ENCODE measurements around the gene KIF3C. TPM values are rescaled to one million over a fixed set of nuclear protein-coding genes. Genes with fewer than 3 reads are reported as not detected.
"Not testable (repeated sequence)": the region's sequence is repeated elsewhere in the genome, so short reads cannot be mapped to it uniquely, and the experiment has no call there.

KIF3C gene
- total and polyA plus RNA-seq, 2 of the 8 experiments (the other 6 are each of a cell fraction or from before 2014, with no cell fraction given), result 13.4 to 58.1 TPM

GRCh38 chr2:25999406-25999805 lies 17.1 kb upstream of the KIF3C start:
- H3K18ac ChIP-seq (ENCODE audit: extremely low read depth, low read length); H3K4ac ChIP-seq (replicated peaks; ENCODE audit: insufficient read length, low read depth, low read length); H3K56ac ChIP-seq (replicated peaks; ENCODE audit: insufficient read length, low read depth, low read length); H4K8ac ChIP-seq (ENCODE audit: extremely low read depth, insufficient read depth, low read length); H2AFZ ChIP-seq (ENCODE audit: low read length); H2AK5ac ChIP-seq (ENCODE audit: low read depth, low read length); H3K27ac ChIP-seq (ENCODE audit: low read depth, low read length); H2BK5ac ChIP-seq (ENCODE audit: low read depth, low read length); H2BK20ac ChIP-seq (ENCODE audit: low read length); H3K14ac ChIP-seq (ENCODE audit: insufficient read length); H3K4me3 ChIP-seq (ENCODE audit: extremely low read depth in 1 of 4, insufficient read depth in 2 of 4, low read depth in 3 of 4, low read length in 4 of 4); H3K4me2 ChIP-seq (ENCODE audit: insufficient read depth in 1 of 2, low read depth in 2 of 2, low read length in 2 of 2); H2BK120ac ChIP-seq (replicated peaks; ENCODE audit: low read depth, low read length); H4K5ac ChIP-seq (ENCODE audit: insufficient read length, low read depth, low read length); H3K23ac ChIP-seq (ENCODE audit: insufficient read length); FAIRE-seq; H4K91ac ChIP-seq (replicated peaks; ENCODE audit: insufficient read length, low read length); H3K9me3 ChIP-seq (ENCODE audit: insufficient read depth in 2 of 2, low read depth in 1 of 2, low read length in 1 of 2); H3K36me3 ChIP-seq (ENCODE audit: control insufficient read depth in 2 of 4, insufficient read depth in 4 of 4, low read length in 3 of 4); H4K20me1 ChIP-seq (replicated peaks in 1 of 2; ENCODE audit: control insufficient read depth in 1 of 2, insufficient read depth in 2 of 2, low read length in 2 of 2); H3K79me1 ChIP-seq (ENCODE audit: low read depth, low read length); DNase-seq (ENCODE audit: low read depth in 1 of 2, low spot score in 2 of 2); H3K23me2 ChIP-seq (ENCODE audit: low read depth, low read length); H3K79me2 ChIP-seq (ENCODE audit: control insufficient read depth in 1 of 2, insufficient read depth in 2 of 2, low read length in 2 of 2); H2BK15ac ChIP-seq (ENCODE audit: low read length); H3K4me1 ChIP-seq (replicated peaks in 1 of 4; ENCODE audit: control insufficient read depth in 3 of 4, insufficient read depth in 4 of 4, low read length in 3 of 4); H3K9ac ChIP-seq (replicated peaks in 1 of 4; ENCODE audit: extremely low read depth in 1 of 4, low read depth in 3 of 4, low read length in 3 of 4); H3K27me3 ChIP-seq (replicated peaks in 1 of 4; ENCODE audit: control insufficient read depth in 3 of 4, extremely low read depth in 1 of 4, insufficient read depth in 3 of 4, low read length in 3 of 4): not testable (repeated sequence)
- 0 out of 2 replicates have a peak overlapping the region, but pooled peaks have one; percentile 2 for H2BK12ac ChIP-seq (ENCODE audit: low read depth, low read length)
- POLR2A ChIA-PET (ENCODE audit: partially characterized antibody), result interaction anchor here (0.6 kb wide), 1 partner anchor 760 kb away, joined by 4 read pairs; no protein-coding TSS in a partner anchor
- CTCF ChIA-PET (ENCODE audit: partially characterized antibody), result interaction anchor here (0.7 to 2.2 kb wide), 7 partner anchors 8 to 145 kb away, joined by 3 to 8 read pairs (median 3); no protein-coding TSS in a partner anchor
- peak; percentile 66; the same call in 1 of the 2 replicates for TF ChIP-seq CEBPB (IDR thresholded peaks at IDR 0.05; ENCODE audit: low read depth, low read length)
- 95% methylated on average over 6 of the region's 7 CpGs; no CpG with 5 or more reads in 1 of the 2 experiments for WGBS, 2 experiments (ENCODE audit: extremely low coverage in 1 of 2, insufficient coverage in 1 of 2, insufficient read length in 1 of 2, insufficient replicate concordance in 2 of 2, low coverage in 1 of 2, low lambda C conversion rate in 2 of 2, missing lambda C conversion rate in 1 of 2)

Measured in H1 (cell line).